K562 (cell line): ENCODE results near the gene HJV. TPM values are rescaled to one million over a fixed set of nuclear protein-coding genes. Genes with fewer than 3 reads are reported as not detected.

Source experiments
- ARID1B ChIP-seq: fragments of 450-650 bp; IDR thresholded peaks from 2 replicates; pipeline ENCODE4 v1.6.1; 2016; ENCODE audit warnings: antibody characterized with exemption, mild to moderate bottlenecking, inconsistent platforms
- BMI1 ChIP-seq: fragments of 150-350 bp; IDR thresholded peaks from 2 replicates; pipeline ENCODE4 v1.6.1; 2014; ENCODE audit warnings: low read length
- CEBPG ChIP-seq, 3 experiments: fragments of 200-800 bp in 1 of 3; sonication (Bioruptor generic) in 1 of 3; sonication (generic) in 1 of 3; formaldehyde crosslinking in 1 of 3; IDR thresholded peaks in 2 of 3; conservative IDR thresholded peaks in 1 of 3; 2 replicates each; pipeline versions ENCODE4 v1.6.1 to v1.8.0; 2016 to 2022; ENCODE audit warnings: missing compliant biosample characterization in 2 of 3, missing genetic modification characterization in 2 of 3, mild to moderate bottlenecking in 1 of 3, missing genetic modification reagents in 1 of 3
- ESRRB ChIP-seq: fragments of 250-450 bp; sonication (Bioruptor Pico); IDR thresholded peaks from 2 replicates; pipeline ENCODE4 v1.5.0; 2020; ENCODE audit warnings: mild to moderate bottlenecking, moderate library complexity, borderline replicate concordance
- HMG20B ChIP-seq: fragments of 250-450 bp; sonication (Bioruptor Pico); IDR thresholded peaks from 2 replicates; pipeline ENCODE4 v1.5.0; 2021; ENCODE audit warnings: mild to moderate bottlenecking
- POLR2B ChIP-seq: fragments of 450-650 bp; IDR thresholded peaks from 2 replicates; pipeline ENCODE4 v1.6.1; 2018; ENCODE audit warnings: low read depth; ENCODE audit not compliant: partially characterized antibody
- SMARCA5 ChIP-seq: fragments of 450-650 bp; IDR thresholded peaks from 2 replicates; pipeline ENCODE4 v1.6.1; 2016
- ZNF589 ChIP-seq: fragments of 200-800 bp; sonication (Bioruptor generic); IDR thresholded peaks from 2 replicates; pipeline ENCODE4 v1.6.1; 2016; ENCODE audit warnings: low read depth, missing genetic modification characterization, missing compliant biosample characterization
- polyA plus RNA-seq, 8 experiments: library from polyadenylated mRNA; depleted of rRNA in 4 of 8; stranded (reverse) in 5 of 8; unstranded in 3 of 8; fragments of >200 nt; fragmentation: Nextera tagmentation in 2 of 8; fragmentation: Illumina TruSeq in 1 of 8; extraction: Ambion mirVana in 2 of 8; extraction: Trizol in 1 of 8; gene quantifications; 2 replicates each; pipeline versions ENCODE4 v1.2.1 to v1.2.3, GENCODE V29; 2011 to 2014; ENCODE audit warnings: inconsistent platforms in 1 of 8, missing spikeins in 1 of 8
- total RNA-seq, 7 experiments: library from RNA; depleted of rRNA in 6 of 7; stranded (reverse); fragments of >200 nt in 6 of 7; fragmentation: Illumina TruSeq in 2 of 7; extraction: Trizol in 2 of 7; gene quantifications; 2 replicates each; pipeline versions ENCODE4 v1.2.1 to v1.2.3, GENCODE V29; 2011 to 2021; ENCODE audit warnings: low replicate concordance in 1 of 7
- TF ChIP-seq, protein P1 (sequence below): fragments of 200-800 bp; sonication (Bioruptor generic); IDR thresholded peaks from 2 replicates; pipeline ENCODE4 v1.6.1; 2016; ENCODE audit warnings: missing genetic modification characterization, missing compliant biosample characterization
- TF ChIP-seq, protein P2 (sequence below): fragments of 250-450 bp; sonication (Bioruptor Pico); IDR thresholded peaks from 2 replicates; pipeline ENCODE4 v1.8.0; 2022; ENCODE audit warnings: inconsistent platforms
- TF ChIP-seq, protein P3 (sequence below): fragments of 450-650 bp; IDR thresholded peaks from 2 replicates; pipeline ENCODE4 v1.6.1; 2017; ENCODE audit warnings: antibody characterized with exemption, mild to moderate bottlenecking
- TF ChIP-seq, protein P4 (sequence below): fragments of 150-350 bp; conservative IDR thresholded peaks from 2 replicates; pipeline ENCODE4 v1.6.1; 2014; ENCODE audit warnings: low read length

Gene HJV
- total and polyA plus RNA-seq, 9 of the 15 experiments (the other 6 are each of a cell fraction or from before 2014, with no cell fraction given) = 1.0 to 6.6 (median 2.4) TPM

DNA sequence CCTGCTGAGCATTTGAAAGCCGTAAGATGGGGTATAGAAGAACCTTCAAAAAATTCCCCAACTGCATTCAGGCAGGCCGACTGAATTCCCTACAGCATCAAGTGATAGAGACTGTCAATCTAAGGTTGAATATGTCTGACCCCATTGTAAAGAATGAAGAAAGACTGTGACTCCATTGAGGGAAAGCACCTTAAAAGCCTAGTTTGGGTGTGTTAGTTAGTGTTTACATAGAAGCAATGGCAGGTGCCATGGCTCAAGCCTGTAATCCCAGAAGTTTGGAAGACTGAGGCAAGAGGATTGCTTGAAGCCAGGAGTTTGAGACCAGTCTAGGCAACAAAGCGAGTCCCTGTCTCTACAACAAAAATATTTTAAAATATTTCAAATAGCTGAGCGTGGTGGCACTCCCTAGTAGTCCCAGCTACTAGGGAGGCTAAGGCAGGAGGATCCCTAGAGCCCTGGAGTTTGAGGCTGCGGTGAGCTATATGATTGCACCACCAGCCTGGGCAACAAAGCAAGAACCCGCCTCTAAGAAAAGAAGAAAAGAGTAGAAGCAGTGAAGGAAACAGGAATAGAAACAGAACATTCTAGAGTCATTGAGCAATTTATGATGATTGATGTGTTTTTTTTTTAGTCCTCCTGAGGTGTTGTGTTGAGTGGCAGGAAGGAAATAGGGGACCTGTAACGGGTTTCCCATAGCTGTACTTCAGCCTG lies 41.6 kb downstream of the HJV start (continued):
- TF ChIP-seq HMG20B (CRISPR knock-in tag) = no peak
- TF ChIP-seq CEBPG (CRISPR knock-in tag; IDR thresholded peaks at IDR 0.05) = peak; percentile 51; the same call in 1 of the 2 replicates
- peak; percentile 89 to 91 for TF ChIP-seq CEBPG (tag; conservative IDR thresholded peaks at IDR 0.05 in 1 of 2, IDR thresholded peaks at IDR 0.05 in 1 of 2)
- TF ChIP-seq, protein P1, sequence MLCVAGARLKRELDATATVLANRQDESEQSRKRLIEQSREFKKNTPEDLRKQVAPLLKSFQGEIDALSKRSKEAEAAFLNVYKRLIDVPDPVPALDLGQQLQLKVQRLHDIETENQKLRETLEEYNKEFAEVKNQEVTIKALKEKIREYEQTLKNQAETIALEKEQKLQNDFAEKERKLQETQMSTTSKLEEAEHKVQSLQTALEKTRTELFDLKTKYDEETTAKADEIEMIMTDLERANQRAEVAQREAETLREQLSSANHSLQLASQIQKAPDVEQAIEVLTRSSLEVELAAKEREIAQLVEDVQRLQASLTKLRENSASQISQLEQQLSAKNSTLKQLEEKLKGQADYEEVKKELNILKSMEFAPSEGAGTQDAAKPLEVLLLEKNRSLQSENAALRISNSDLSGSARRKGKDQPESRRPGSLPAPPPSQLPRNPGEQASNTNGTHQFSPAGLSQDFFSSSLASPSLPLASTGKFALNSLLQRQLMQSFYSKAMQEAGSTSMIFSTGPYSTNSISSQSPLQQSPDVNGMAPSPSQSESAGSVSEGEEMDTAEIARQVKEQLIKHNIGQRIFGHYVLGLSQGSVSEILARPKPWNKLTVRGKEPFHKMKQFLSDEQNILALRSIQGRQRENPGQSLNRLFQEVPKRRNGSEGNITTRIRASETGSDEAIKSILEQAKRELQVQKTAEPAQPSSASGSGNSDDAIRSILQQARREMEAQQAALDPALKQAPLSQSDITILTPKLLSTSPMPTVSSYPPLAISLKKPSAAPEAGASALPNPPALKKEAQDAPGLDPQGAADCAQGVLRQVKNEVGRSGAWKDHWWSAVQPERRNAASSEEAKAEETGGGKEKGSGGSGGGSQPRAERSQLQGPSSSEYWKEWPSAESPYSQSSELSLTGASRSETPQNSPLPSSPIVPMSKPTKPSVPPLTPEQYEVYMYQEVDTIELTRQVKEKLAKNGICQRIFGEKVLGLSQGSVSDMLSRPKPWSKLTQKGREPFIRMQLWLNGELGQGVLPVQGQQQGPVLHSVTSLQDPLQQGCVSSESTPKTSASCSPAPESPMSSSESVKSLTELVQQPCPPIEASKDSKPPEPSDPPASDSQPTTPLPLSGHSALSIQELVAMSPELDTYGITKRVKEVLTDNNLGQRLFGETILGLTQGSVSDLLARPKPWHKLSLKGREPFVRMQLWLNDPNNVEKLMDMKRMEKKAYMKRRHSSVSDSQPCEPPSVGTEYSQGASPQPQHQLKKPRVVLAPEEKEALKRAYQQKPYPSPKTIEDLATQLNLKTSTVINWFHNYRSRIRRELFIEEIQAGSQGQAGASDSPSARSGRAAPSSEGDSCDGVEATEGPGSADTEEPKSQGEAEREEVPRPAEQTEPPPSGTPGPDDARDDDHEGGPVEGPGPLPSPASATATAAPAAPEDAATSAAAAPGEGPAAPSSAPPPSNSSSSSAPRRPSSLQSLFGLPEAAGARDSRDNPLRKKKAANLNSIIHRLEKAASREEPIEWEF = peak; percentile 75
- TF ChIP-seq, protein P2, sequence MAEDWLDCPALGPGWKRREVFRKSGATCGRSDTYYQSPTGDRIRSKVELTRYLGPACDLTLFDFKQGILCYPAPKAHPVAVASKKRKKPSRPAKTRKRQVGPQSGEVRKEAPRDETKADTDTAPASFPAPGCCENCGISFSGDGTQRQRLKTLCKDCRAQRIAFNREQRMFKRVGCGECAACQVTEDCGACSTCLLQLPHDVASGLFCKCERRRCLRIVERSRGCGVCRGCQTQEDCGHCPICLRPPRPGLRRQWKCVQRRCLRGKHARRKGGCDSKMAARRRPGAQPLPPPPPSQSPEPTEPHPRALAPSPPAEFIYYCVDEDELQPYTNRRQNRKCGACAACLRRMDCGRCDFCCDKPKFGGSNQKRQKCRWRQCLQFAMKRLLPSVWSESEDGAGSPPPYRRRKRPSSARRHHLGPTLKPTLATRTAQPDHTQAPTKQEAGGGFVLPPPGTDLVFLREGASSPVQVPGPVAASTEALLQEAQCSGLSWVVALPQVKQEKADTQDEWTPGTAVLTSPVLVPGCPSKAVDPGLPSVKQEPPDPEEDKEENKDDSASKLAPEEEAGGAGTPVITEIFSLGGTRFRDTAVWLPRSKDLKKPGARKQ (CRISPR knock-in tag) = no peak
- TF ChIP-seq BMI1 = no peak
- 0 out of 2 replicates have a peak, but pooled peaks have one; percentile 38 for TF ChIP-seq ESRRB (CRISPR knock-in tag)
- TF ChIP-seq, protein P3, sequence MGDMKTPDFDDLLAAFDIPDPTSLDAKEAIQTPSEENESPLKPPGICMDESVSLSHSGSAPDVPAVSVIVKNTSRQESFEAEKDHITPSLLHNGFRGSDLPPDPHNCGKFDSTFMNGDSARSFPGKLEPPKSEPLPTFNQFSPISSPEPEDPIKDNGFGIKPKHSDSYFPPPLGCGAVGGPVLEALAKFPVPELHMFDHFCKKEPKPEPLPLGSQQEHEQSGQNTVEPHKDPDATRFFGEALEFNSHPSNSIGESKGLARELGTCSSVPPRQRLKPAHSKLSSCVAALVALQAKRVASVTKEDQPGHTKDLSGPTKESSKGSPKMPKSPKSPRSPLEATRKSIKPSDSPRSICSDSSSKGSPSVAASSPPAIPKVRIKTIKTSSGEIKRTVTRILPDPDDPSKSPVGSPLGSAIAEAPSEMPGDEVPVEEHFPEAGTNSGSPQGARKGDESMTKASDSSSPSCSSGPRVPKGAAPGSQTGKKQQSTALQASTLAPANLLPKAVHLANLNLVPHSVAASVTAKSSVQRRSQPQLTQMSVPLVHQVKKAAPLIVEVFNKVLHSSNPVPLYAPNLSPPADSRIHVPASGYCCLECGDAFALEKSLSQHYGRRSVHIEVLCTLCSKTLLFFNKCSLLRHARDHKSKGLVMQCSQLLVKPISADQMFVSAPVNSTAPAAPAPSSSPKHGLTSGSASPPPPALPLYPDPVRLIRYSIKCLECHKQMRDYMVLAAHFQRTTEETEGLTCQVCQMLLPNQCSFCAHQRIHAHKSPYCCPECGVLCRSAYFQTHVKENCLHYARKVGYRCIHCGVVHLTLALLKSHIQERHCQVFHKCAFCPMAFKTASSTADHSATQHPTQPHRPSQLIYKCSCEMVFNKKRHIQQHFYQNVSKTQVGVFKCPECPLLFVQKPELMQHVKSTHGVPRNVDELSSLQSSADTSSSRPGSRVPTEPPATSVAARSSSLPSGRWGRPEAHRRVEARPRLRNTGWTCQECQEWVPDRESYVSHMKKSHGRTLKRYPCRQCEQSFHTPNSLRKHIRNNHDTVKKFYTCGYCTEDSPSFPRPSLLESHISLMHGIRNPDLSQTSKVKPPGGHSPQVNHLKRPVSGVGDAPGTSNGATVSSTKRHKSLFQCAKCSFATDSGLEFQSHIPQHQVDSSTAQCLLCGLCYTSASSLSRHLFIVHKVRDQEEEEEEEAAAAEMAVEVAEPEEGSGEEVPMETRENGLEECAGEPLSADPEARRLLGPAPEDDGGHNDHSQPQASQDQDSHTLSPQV = peak; percentile 91
- peak; percentile 49; the same call in 1 of the 2 replicates for TF ChIP-seq ZNF589 (CRISPR knock-in tag)
- TF ChIP-seq SMARCA5 = peak; percentile 45; the same call in 1 of the 2 replicates
- no peak; the same call in 1 of the 2 replicates for TF ChIP-seq ARID1B
- peak; percentile 29 for TF ChIP-seq POLR2B
- TF ChIP-seq, protein P4, sequence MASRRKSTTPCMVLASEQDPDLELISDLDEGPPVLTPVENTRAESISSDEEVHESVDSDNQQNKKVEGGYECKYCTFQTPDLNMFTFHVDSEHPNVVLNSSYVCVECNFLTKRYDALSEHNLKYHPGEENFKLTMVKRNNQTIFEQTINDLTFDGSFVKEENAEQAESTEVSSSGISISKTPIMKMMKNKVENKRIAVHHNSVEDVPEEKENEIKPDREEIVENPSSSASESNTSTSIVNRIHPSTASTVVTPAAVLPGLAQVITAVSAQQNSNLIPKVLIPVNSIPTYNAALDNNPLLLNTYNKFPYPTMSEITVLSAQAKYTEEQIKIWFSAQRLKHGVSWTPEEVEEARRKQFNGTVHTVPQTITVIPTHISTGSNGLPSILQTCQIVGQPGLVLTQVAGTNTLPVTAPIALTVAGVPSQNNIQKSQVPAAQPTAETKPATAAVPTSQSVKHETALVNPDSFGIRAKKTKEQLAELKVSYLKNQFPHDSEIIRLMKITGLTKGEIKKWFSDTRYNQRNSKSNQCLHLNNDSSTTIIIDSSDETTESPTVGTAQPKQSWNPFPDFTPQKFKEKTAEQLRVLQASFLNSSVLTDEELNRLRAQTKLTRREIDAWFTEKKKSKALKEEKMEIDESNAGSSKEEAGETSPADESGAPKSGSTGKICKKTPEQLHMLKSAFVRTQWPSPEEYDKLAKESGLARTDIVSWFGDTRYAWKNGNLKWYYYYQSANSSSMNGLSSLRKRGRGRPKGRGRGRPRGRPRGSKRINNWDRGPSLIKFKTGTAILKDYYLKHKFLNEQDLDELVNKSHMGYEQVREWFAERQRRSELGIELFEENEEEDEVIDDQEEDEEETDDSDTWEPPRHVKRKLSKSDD = no peak
